Measurements from ENCODE around the gene POLQ. TPM values are rescaled to one million over a fixed set of nuclear protein-coding genes. Genes with fewer than 3 reads are reported as not detected.

POLQ gene
- total and polyA plus RNA-seq, 2 donors (not counting 3 experiments of a cell fraction or from before 2014, with no cell fraction given) = 1.8 to 10.8 TPM

DNA sequence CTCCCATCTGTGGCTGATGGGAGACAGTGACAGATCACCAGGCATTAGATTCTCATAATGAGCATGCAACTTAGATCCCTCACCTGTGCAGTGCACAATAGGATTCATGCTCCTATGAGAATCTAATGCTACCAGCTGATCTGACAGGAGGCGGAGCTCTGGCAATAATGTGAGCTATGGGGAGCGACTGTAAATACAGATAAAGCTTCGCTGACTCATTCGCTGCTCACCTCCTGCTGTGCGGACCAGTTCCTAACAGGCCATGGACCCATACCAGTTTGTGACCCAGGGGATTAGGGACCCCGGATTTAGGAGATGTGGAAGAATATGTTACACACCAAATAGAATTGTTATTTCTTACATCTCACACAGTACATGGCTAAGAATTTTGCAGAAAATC is 28.7 kb upstream of the POLQ start:
- BruUV-seq (replicated peaks) = no TSS peak
- CTCF ChIA-PET = no interaction called here
- no peak overlapping the region for H2AFZ ChIP-seq (ENCODE audit: low read depth, low read length)

More for the DNA sequence above, 28.7 kb upstream of the POLQ start:
- H4K20me1 ChIP-seq (replicated peaks; ENCODE audit: control insufficient read depth, extremely low read depth, insufficient read depth, low read length) = no peaks in the 10 kb centered on the region
- H3K4me3 ChIP-seq (replicated peaks in 1 of 3; ENCODE audit: insufficient read depth in 1 of 3, low read depth in 1 of 3, low read length in 3 of 3) = no peak overlapping the region
- POLR2A ChIA-PET = no interaction called here
- peaks cover 0 to 2% of the 10 kb centered on the region in 2 experiments for H3K27me3 ChIP-seq (ENCODE audit: control insufficient read depth in 2 of 2, insufficient read depth in 2 of 2, low read length in 2 of 2)
- DNase-seq (ENCODE audit: low read depth, low spot score) (no peak), FAIRE-seq (no peak)
- intact Hi-C loops (cut with micrococcal nuclease) = no loop called here
- no peaks in the 10 kb centered on the region for H3K4me1 ChIP-seq (ENCODE audit: control insufficient read depth, extremely low read depth, insufficient read depth, low read length)
- H3K9me1 ChIP-seq (replicated peaks; ENCODE audit: control insufficient read depth, extremely low read depth, insufficient read depth, low read length) = no peaks in the 10 kb centered on the region
- H3K4me2 ChIP-seq (ENCODE audit: insufficient read depth, low read length) = no peak overlapping the region
- no peaks in the 10 kb centered on the region for H3K36me3 ChIP-seq (ENCODE audit: control insufficient read depth in 2 of 2, extremely low read depth in 1 of 2, insufficient read depth in 2 of 2, low read length in 2 of 2)
- H3K27ac ChIP-seq (ENCODE audit: insufficient read depth, low read depth, low read length) = no peak overlapping the region
- no peaks in the 10 kb centered on the region for H3K79me2 ChIP-seq (ENCODE audit: control insufficient read depth, insufficient read depth, low read length)
- H3K9ac ChIP-seq (replicated peaks; ENCODE audit: extremely low read depth, insufficient read depth, low read length) = no peak overlapping the region
- dilution Hi-C loops (cut with MboI; ENCODE audit: extremely low pct_ligation_motif_present, low sequenced_read_pairs) = no loop called here
- TF ChIP-seq EZH2 (IDR thresholded peaks at IDR 0.05; ENCODE audit: borderline replicate concordance, low read depth, low read length, severe bottlenecking) (no peak), GATA2 (IDR thresholded peaks at IDR 0.05; ENCODE audit: insufficient read depth, insufficient read length, low read depth, low read length) (no peak), FOS (IDR thresholded peaks at IDR 0.05; ENCODE audit: borderline replicate concordance, insufficient read depth, low read length) (no peak), MYC (IDR thresholded peaks at IDR 0.05; ENCODE audit: low read depth, low read length) (no peak), POLR2AphosphoS5 (IDR thresholded peaks at IDR 0.05; ENCODE audit: insufficient read depth, low read depth, low read length) (no peak), POLR2A (IDR thresholded peaks at IDR 0.05; ENCODE audit: low read depth, low read length) (no peak), JUN (IDR thresholded peaks at IDR 0.05; ENCODE audit: borderline replicate concordance, insufficient read depth, insufficient read length, low read depth) (no peak)
- TF ChIP-seq, protein P1, sequence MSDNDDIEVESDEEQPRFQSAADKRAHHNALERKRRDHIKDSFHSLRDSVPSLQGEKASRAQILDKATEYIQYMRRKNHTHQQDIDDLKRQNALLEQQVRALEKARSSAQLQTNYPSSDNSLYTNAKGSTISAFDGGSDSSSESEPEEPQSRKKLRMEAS (IDR thresholded peaks at IDR 0.05; ENCODE audit: insufficient read depth, insufficient read length) = no peak
- TF ChIP-seq, protein P2, sequence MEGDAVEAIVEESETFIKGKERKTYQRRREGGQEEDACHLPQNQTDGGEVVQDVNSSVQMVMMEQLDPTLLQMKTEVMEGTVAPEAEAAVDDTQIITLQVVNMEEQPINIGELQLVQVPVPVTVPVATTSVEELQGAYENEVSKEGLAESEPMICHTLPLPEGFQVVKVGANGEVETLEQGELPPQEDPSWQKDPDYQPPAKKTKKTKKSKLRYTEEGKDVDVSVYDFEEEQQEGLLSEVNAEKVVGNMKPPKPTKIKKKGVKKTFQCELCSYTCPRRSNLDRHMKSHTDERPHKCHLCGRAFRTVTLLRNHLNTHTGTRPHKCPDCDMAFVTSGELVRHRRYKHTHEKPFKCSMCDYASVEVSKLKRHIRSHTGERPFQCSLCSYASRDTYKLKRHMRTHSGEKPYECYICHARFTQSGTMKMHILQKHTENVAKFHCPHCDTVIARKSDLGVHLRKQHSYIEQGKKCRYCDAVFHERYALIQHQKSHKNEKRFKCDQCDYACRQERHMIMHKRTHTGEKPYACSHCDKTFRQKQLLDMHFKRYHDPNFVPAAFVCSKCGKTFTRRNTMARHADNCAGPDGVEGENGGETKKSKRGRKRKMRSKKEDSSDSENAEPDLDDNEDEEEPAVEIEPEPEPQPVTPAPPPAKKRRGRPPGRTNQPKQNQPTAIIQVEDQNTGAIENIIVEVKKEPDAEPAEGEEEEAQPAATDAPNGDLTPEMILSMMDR (IDR thresholded peaks at IDR 0.05; ENCODE audit: extremely low read depth in 1 of 2, insufficient read depth in 1 of 2, low read depth in 1 of 2, low read length in 2 of 2) = no peak
- no peaks in the 10 kb centered on the region for H3K9me3 ChIP-seq (replicated peaks; ENCODE audit: control insufficient read depth, insufficient read depth, low read length)

All from endothelial cell of umbilical vein (primary cell).